ENCODE results near the gene NID2. TPM values are rescaled to one million over a fixed set of nuclear protein-coding genes. Genes with fewer than 3 reads are reported as not detected.

Gene NID2, protein sequence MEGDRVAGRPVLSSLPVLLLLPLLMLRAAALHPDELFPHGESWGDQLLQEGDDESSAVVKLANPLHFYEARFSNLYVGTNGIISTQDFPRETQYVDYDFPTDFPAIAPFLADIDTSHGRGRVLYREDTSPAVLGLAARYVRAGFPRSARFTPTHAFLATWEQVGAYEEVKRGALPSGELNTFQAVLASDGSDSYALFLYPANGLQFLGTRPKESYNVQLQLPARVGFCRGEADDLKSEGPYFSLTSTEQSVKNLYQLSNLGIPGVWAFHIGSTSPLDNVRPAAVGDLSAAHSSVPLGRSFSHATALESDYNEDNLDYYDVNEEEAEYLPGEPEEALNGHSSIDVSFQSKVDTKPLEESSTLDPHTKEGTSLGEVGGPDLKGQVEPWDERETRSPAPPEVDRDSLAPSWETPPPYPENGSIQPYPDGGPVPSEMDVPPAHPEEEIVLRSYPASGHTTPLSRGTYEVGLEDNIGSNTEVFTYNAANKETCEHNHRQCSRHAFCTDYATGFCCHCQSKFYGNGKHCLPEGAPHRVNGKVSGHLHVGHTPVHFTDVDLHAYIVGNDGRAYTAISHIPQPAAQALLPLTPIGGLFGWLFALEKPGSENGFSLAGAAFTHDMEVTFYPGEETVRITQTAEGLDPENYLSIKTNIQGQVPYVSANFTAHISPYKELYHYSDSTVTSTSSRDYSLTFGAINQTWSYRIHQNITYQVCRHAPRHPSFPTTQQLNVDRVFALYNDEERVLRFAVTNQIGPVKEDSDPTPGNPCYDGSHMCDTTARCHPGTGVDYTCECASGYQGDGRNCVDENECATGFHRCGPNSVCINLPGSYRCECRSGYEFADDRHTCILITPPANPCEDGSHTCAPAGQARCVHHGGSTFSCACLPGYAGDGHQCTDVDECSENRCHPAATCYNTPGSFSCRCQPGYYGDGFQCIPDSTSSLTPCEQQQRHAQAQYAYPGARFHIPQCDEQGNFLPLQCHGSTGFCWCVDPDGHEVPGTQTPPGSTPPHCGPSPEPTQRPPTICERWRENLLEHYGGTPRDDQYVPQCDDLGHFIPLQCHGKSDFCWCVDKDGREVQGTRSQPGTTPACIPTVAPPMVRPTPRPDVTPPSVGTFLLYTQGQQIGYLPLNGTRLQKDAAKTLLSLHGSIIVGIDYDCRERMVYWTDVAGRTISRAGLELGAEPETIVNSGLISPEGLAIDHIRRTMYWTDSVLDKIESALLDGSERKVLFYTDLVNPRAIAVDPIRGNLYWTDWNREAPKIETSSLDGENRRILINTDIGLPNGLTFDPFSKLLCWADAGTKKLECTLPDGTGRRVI (N-terminal part only)
- 10 to 100 TPM; 15.4 to 23.3 TPM for total RNA-seq
- polyA plus RNA-seq = 1 to 10 TPM; 2.3 to 4.7 TPM

DNA sequence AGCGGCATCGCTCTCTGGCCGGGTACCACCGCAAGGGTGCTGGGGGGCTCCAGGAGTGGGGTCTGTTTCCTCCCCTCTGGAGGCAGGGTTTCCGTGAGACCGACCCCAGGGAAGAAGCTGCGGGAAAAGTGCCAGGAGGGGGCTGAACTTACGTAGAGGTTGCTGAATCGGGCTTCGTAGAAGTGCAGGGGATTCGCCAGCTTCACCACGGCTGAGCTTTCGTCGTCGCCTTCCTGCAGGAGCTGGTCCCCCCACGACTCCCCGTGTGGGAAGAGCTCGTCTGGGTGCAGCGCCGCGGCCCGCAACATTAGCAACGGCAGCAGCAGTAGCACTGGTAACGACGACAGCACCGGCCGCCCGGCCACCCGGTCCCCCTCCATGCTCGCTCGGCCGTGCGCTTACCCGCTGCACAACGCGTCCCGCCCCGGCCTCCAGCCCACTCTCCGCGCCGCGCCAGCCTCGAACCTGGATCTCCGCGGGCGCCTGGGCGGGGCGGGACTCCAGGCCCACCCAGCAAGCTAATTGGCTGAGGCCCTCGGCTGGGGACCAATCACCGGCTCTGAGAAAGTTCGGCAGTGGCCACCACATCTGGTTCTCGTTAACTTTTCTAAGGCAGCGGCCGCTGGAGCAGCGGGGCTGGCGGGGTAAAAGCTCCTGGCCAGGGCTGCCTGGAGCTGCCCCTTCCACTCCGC lies at the start of gene NID2:
TSS of gene NID2 (minus strand) at position 445 of the 692 bp plus-strand sequence. CDS start at position 380, 65 bp downstream.
- DNase-seq (ENCODE audit: low spot score) = peak; percentile 43
- peak within 1 kb of the TSS in 2 of 3 donors; percentile 43 to 56 for H3K4me3 ChIP-seq (ENCODE audit: low read depth in 1 of 3, low read length in 3 of 3)
- no peaks in the 10 kb centered on the region for H3K9me3 ChIP-seq (ENCODE audit: control insufficient read depth in 4 of 4, low read length in 3 of 4)
- peaks cover 2 to 13% (median 9%) of the 10 kb centered on the region in 4 donors for H3K27me3 ChIP-seq (ENCODE audit: control insufficient read depth in 4 of 4, insufficient read depth in 4 of 4, low read length in 3 of 4)
- peak within 1 kb of the TSS in 1 of 2 donors; percentile 8 for H3K9ac ChIP-seq (ENCODE audit: low read depth in 1 of 2, low read length in 2 of 2)
- peak within 1 kb of the TSS; percentile 43 to 63 for H3K27ac ChIP-seq (ENCODE audit: low read depth in 1 of 2, low read length in 2 of 2)
- WGBS = 1% methylated on average over 57 of the region's 57 CpGs
- H3K36me3 ChIP-seq (ENCODE audit: control insufficient read depth in 4 of 4, insufficient read depth in 3 of 4, low read depth in 1 of 4, low read length in 3 of 4) = no peaks in the 10 kb centered on the region
- TF ChIP-seq GABPA (IDR thresholded peaks at IDR 0.05 in 1 of 2, conservative IDR thresholded peaks at IDR 0.05 in 1 of 2) (no peak), RXRA (IDR thresholded peaks at IDR 0.05) (peak in 1 of 2 donors; percentile 26), FOXA2 (IDR thresholded peaks at IDR 0.05) (no peak), FOXA1 (IDR thresholded peaks at IDR 0.05) (no peak), HNF4A (conservative IDR thresholded peaks at IDR 0.05) (no peak), EGR1 (IDR thresholded peaks at IDR 0.05; ENCODE audit: low read depth in 2 of 2) (no peak), SP1 (IDR thresholded peaks at IDR 0.05) (peak; percentile 17)
- peaks cover 4 to 17% (median 8%) of the 10 kb centered on the region in 4 donors for H3K4me1 ChIP-seq (ENCODE audit: control insufficient read depth in 4 of 4, insufficient read depth in 4 of 4, low read length in 3 of 4)

DNA sequence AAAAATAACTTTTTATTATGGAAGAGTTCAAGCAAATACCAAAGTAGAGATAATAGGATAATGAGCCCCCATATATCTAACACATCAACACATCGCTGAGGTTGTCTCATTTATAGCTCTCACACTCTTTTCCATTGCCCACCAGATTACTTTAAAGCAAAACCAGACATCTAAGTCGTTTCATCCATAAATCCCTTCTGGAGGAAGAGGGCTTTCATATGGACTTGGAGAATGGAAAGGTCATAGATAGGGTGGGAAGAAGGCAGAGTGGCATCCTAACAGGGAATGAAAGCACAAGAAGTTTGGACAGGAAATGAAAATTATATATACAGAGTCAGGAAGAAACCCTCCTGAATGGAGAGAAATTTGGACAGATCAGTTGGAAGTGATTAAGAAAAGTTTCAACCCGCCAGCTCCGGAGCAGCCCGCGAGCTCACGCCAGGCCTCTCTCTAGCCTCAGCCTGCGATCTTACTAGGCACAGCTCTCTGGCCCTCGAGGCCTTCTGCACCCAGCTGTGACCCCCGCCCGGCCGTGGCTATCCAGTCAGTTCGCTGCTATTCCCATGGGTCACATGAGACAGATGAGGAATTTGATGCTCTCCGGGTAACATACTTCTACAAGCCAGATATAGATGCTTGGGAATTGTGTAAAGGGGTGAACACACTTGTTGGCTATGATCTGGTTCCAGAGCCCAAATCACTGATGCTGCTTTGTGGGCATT lies 48.4 kb upstream of the NID2 start:
- TF ChIP-seq HNF4G (IDR thresholded peaks at IDR 0.05) = no peak
- no peak for TF ChIP-seq EGR1 (IDR thresholded peaks at IDR 0.05; ENCODE audit: low read depth in 2 of 2)
- peak; percentile 23 for TF ChIP-seq NR2F2 (IDR thresholded peaks at IDR 0.05)
- H3K9ac ChIP-seq (ENCODE audit: low read depth in 1 of 2, low read length in 2 of 2) = no peak overlapping the region
- H3K9me3 ChIP-seq (ENCODE audit: control insufficient read depth in 4 of 4, low read length in 3 of 4) = no peaks in the 10 kb centered on the region
- no peak for DNase-seq (ENCODE audit: low spot score)
- no peaks in the 10 kb centered on the region for H3K36me3 ChIP-seq (ENCODE audit: control insufficient read depth in 4 of 4, insufficient read depth in 3 of 4, low read depth in 1 of 4, low read length in 3 of 4)
- H3K4me1 ChIP-seq (ENCODE audit: control insufficient read depth in 4 of 4, insufficient read depth in 4 of 4, low read length in 3 of 4) = no peaks in the 10 kb centered on the region
- no peaks in the 10 kb centered on the region for H3K27me3 ChIP-seq (ENCODE audit: control insufficient read depth in 4 of 4, insufficient read depth in 4 of 4, low read length in 3 of 4)
- H3K27ac ChIP-seq (ENCODE audit: low read depth in 1 of 2, low read length in 2 of 2) = no peak overlapping the region
- H3K4me3 ChIP-seq (ENCODE audit: low read depth in 1 of 3, low read length in 3 of 3) = no peak overlapping the region
- 75% methylated on average over 14 of the region's 14 CpGs for WGBS

DNA sequence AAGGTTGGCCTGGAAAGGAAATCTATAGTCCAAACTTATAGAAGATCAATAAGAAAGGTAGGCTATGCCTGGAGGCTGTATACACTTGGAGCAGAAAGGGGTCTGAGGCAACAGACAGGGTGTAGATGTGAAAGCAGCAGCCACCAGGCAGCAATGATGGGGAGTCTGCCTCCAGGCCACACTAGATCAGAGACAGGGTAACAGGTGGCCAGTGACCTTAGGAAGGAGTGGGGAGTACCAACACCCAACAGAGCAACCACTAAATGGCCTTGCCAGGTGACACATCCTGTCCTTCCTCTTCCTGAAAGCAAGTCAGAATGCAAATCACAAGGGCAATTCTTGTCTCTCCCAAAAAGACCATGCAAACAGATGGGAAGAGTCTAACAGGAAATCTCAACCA lies 46.4 kb upstream of the NID2 start:
- Histone ChIP-seq H3K9me3 (ENCODE audit: control insufficient read depth in 4 of 4, low read length in 3 of 4) (no peaks in the 10 kb centered on the region), H3K4me3 (ENCODE audit: low read depth in 1 of 3, low read length in 3 of 3) (no peak overlapping the region), H3K36me3 (ENCODE audit: control insufficient read depth in 4 of 4, insufficient read depth in 3 of 4, low read depth in 1 of 4, low read length in 3 of 4) (no peaks in the 10 kb centered on the region), H3K27me3 (ENCODE audit: control insufficient read depth in 4 of 4, insufficient read depth in 4 of 4, low read length in 3 of 4) (no peaks in the 10 kb centered on the region), H3K4me1 (ENCODE audit: control insufficient read depth in 4 of 4, insufficient read depth in 4 of 4, low read length in 3 of 4) (no peaks in the 10 kb centered on the region), H3K27ac (ENCODE audit: low read depth in 1 of 2, low read length in 2 of 2) (no peak overlapping the region), H3K9ac (ENCODE audit: low read depth in 1 of 2, low read length in 2 of 2) (no peak overlapping the region)
- TF ChIP-seq JUND (IDR thresholded peaks at IDR 0.05) = no peak
- DNase-seq (ENCODE audit: low spot score) = no peak

Measured in liver (tissue), 9 donors.